SK-N-SH treated with all-trans-retinoic acid at 6 μM for 48 hours (cell line): Measurements from ENCODE around the gene PMEPA1.

Experiments used
- ATAC-seq: fragments of 200-7000 bp; cut with Tn5 transposase; 3 replicates; pipeline ENCODE4 v1.9.1; 2020; ENCODE audit warnings: mild to moderate bottlenecking, moderate library complexity
- ARNTL ChIP-seq: fragments of 450-650 bp; formaldehyde crosslinking; IDR thresholded peaks from 2 replicates; pipeline ENCODE4 v1.5.0; 2020; ENCODE audit warnings: low read depth, mild to moderate bottlenecking, moderate library complexity, borderline replicate concordance
- BACH2 ChIP-seq: fragments of 250-450 bp; sonication (Bioruptor Pico); IDR thresholded peaks from 2 replicates; pipeline ENCODE4 v1.9.0; 2021; ENCODE audit warnings: mild to moderate bottlenecking, borderline replicate concordance
- CREB5 ChIP-seq: fragments of 250-450 bp; sonication (Bioruptor Pico); IDR thresholded peaks from 2 replicates; pipeline ENCODE4 v1.5.1; 2020; ENCODE audit warnings: low read depth, mild to moderate bottlenecking, moderate library complexity
- CSDC2 ChIP-seq: fragments of 250-450 bp; sonication (Bioruptor Pico); IDR thresholded peaks from 2 replicates; pipeline ENCODE4 v1.5.0; 2020; ENCODE audit warnings: mild to moderate bottlenecking, moderate library complexity
- ESRRG ChIP-seq: fragments of 250-450 bp; sonication (Bioruptor Pico); IDR thresholded peaks from 2 replicates; pipeline ENCODE4 v1.6.1; 2021; ENCODE audit warnings: mild to moderate bottlenecking
- GLIS3 ChIP-seq: fragments of 250-450 bp; sonication (Bioruptor Pico); IDR thresholded peaks from 2 replicates; pipeline ENCODE4 v1.5.0; 2020; ENCODE audit warnings: mild to moderate bottlenecking, moderate library complexity
- ISL1 ChIP-seq: fragments of 250-450 bp; sonication (Bioruptor Pico); IDR thresholded peaks from 2 replicates; pipeline ENCODE4 v2.1.2; 2022; ENCODE audit warnings: mild to moderate bottlenecking, moderate library complexity
- OSR1 ChIP-seq: fragments of 250-450 bp; sonication (Bioruptor Pico); IDR thresholded peaks from 2 replicates; pipeline ENCODE4 v1.8.0; 2022; ENCODE audit warnings: moderate library complexity, mild to moderate bottlenecking, inconsistent platforms
- RARB ChIP-seq: fragments of 250-450 bp; sonication (Bioruptor Pico); IDR thresholded peaks from 2 replicates; pipeline ENCODE4 v1.8.0; 2021; ENCODE audit warnings: mild to moderate bottlenecking, moderate library complexity
- SNAI2 ChIP-seq: fragments of 250-450 bp; sonication (Bioruptor Pico); IDR thresholded peaks from 2 replicates; pipeline ENCODE4 v1.5.0; 2020; ENCODE audit warnings: mild to moderate bottlenecking, moderate library complexity
- TCF4 ChIP-seq: fragments of 250-450 bp; sonication (Bioruptor Pico); IDR thresholded peaks from 2 replicates; pipeline ENCODE4 v1.8.0; 2021; ENCODE audit warnings: mild to moderate bottlenecking, moderate library complexity, borderline replicate concordance
- TOX ChIP-seq: fragments of 250-450 bp; sonication (Bioruptor Pico); IDR thresholded peaks from 2 replicates; pipeline ENCODE4 v1.8.0; 2021; ENCODE audit warnings: mild to moderate bottlenecking, moderate library complexity, borderline replicate concordance
- TSHZ2 ChIP-seq: fragments of 250-450 bp; sonication (Bioruptor Pico); IDR thresholded peaks from 2 replicates; pipeline ENCODE4 v1.5.0; 2020; ENCODE audit warnings: mild to moderate bottlenecking, moderate library complexity
- ZC3H10 ChIP-seq: fragments of 250-450 bp; sonication (Bioruptor Pico); IDR thresholded peaks from 2 replicates; pipeline ENCODE4 v1.5.1; 2021; ENCODE audit warnings: mild to moderate bottlenecking, moderate library complexity
- ZFP3 ChIP-seq: fragments of 250-450 bp; sonication (Bioruptor Pico); IDR thresholded peaks from 2 replicates; pipeline ENCODE4 v1.5.0; 2020; ENCODE audit warnings: mild to moderate bottlenecking, moderate library complexity
- ZFP30 ChIP-seq: fragments of 450-650 bp; formaldehyde crosslinking; IDR thresholded peaks from 2 replicates; pipeline ENCODE4 v1.5.0; 2022; ENCODE audit warnings: mild to moderate bottlenecking, moderate library complexity
- ZNF565 ChIP-seq: fragments of 450-650 bp; formaldehyde crosslinking; conservative IDR thresholded peaks from 2 replicates; pipeline ENCODE4 v1.5.0; 2020; ENCODE audit warnings: low read depth, mild to moderate bottlenecking, moderate library complexity
- ZNF70 ChIP-seq: fragments of 450-650 bp; formaldehyde crosslinking; IDR thresholded peaks from 2 replicates; pipeline ENCODE4 v1.5.0; 2020; ENCODE audit warnings: mild to moderate bottlenecking, moderate library complexity
- ZNF8 ChIP-seq: fragments of 450-650 bp; formaldehyde crosslinking; IDR thresholded peaks from 2 replicates; pipeline ENCODE4 v1.5.0; 2020; ENCODE audit warnings: mild to moderate bottlenecking, moderate library complexity
- TF ChIP-seq, protein P1 (sequence below): fragments of 250-450 bp; sonication (Bioruptor Pico); IDR thresholded peaks from 2 replicates; pipeline ENCODE4 v1.8.0; 2021; ENCODE audit warnings: low read depth, mild to moderate bottlenecking, moderate library complexity, borderline replicate concordance
- TF ChIP-seq, protein P2 (sequence below): fragments of 250-450 bp; sonication (Bioruptor Pico); IDR thresholded peaks from 2 replicates; pipeline ENCODE4 v1.8.0; 2020; ENCODE audit warnings: mild to moderate bottlenecking, moderate library complexity, borderline replicate concordance

Gene PMEPA1

GRCh38 chr20:57753332-57754164, 43.7 kb upstream of the PMEPA1 start:
- TF ChIP-seq BACH2, result no peak
- TF ChIP-seq RARB (CRISPR knock-in tag), result no peak
- no peak for TF ChIP-seq GLIS3
- no peak for TF ChIP-seq OSR1 (CRISPR knock-in tag)
- TF ChIP-seq SNAI2 (CRISPR knock-in tag), result no peak
- TF ChIP-seq ZFP3 (CRISPR knock-in tag), result no peak
- TF ChIP-seq TCF4 (CRISPR knock-in tag), result no peak
- TF ChIP-seq ISL1 (CRISPR knock-in tag), result no peak
- no peak for ATAC-seq

GRCh38 chr20:57751411-57751810, 41.6 kb upstream of the PMEPA1 start:
- no peak for ATAC-seq
- TF ChIP-seq BACH2, result no peak
- TF ChIP-seq ZFP30, result no peak
- no peak for TF ChIP-seq CREB5 (CRISPR knock-in tag)
- peak; percentile 91 for TF ChIP-seq ZNF565 (CRISPR knock-in tag)
- TF ChIP-seq ZNF8, result no peak
- TF ChIP-seq SNAI2 (CRISPR knock-in tag), result no peak
- TF ChIP-seq, all 23 proteins: peak for 1

GRCh38 chr20:57749869-57750268, 40.1 kb upstream of the PMEPA1 start:
- no peak for ATAC-seq
- TF ChIP-seq TOX (CRISPR knock-in tag), result no peak
- TF ChIP-seq TCF4 (CRISPR knock-in tag), result no peak
- TF ChIP-seq, protein P1, sequence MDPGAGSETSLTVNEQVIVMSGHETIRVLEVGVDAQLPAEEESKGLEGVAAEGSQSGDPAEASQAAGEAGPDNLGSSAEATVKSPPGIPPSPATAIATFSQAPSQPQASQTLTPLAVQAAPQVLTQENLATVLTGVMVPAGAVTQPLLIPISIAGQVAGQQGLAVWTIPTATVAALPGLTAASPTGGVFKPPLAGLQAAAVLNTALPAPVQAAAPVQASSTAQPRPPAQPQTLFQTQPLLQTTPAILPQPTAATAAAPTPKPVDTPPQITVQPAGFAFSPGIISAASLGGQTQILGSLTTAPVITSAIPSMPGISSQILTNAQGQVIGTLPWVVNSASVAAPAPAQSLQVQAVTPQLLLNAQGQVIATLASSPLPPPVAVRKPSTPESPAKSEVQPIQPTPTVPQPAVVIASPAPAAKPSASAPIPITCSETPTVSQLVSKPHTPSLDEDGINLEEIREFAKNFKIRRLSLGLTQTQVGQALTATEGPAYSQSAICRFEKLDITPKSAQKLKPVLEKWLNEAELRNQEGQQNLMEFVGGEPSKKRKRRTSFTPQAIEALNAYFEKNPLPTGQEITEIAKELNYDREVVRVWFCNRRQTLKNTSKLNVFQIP (CRISPR knock-in tag), result no peak
- no peak for TF ChIP-seq ZNF70 (CRISPR knock-in tag)
- TF ChIP-seq ARNTL (CRISPR knock-in tag), result no peak
- no peak for TF ChIP-seq CREB5 (CRISPR knock-in tag)
- no peak for TF ChIP-seq SNAI2 (CRISPR knock-in tag)
- no peak for TF ChIP-seq ZFP30
- TF ChIP-seq TSHZ2 (CRISPR knock-in tag), result no peak
- TF ChIP-seq ZC3H10 (CRISPR knock-in tag), result no peak
- TF ChIP-seq ZNF565 (CRISPR knock-in tag), result no peak
- TF ChIP-seq ZNF8, result no peak
- no peak for TF ChIP-seq ISL1 (CRISPR knock-in tag)
- TF ChIP-seq, protein P2, sequence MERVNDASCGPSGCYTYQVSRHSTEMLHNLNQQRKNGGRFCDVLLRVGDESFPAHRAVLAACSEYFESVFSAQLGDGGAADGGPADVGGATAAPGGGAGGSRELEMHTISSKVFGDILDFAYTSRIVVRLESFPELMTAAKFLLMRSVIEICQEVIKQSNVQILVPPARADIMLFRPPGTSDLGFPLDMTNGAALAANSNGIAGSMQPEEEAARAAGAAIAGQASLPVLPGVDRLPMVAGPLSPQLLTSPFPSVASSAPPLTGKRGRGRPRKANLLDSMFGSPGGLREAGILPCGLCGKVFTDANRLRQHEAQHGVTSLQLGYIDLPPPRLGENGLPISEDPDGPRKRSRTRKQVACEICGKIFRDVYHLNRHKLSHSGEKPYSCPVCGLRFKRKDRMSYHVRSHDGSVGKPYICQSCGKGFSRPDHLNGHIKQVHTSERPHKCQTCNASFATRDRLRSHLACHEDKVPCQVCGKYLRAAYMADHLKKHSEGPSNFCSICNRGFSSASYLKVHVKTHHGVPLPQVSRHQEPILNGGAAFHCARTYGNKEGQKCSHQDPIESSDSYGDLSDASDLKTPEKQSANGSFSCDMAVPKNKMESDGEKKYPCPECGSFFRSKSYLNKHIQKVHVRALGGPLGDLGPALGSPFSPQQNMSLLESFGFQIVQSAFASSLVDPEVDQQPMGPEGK, result no peak
- no peak for TF ChIP-seq ZFP3 (CRISPR knock-in tag)
- TF ChIP-seq BACH2, result no peak
- no peak for TF ChIP-seq CSDC2
- TF ChIP-seq ESRRG (CRISPR knock-in tag), result no peak
